ENCODE results near the gene PRDM16.

DNA sequence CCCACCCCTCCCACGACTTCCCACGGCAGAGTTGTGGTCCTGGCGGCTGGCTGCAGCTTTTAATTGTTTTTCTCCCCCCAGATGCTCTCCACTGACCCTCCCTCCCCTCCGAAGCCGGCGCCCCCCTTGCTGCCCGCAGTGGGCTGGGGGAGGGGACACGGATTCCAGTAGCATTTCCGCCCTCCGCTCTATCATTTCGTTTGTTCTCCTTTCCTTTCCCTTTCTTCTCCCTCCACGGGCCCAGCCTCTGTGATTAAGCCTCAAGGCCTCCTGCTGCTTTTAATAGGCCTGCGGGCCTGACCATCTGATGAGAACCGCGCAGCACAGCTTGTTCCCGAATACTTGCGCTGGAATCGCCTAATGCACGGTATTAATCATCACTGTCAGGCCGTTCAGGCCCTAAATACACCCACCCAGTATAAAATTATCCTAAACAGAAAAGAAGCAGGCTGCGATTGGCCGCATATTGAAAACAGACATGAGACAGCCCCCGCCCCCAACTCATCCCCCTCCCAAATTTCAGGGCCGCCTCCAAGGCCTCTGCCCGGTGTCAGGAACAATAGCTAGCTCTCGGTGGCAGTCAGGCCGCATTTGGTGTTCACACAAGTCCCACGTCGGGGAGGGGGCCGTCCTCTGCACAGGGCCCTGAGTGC is 283.4 kb downstream of the PRDM16 start:
- TF ChIP-seq, protein P1, sequence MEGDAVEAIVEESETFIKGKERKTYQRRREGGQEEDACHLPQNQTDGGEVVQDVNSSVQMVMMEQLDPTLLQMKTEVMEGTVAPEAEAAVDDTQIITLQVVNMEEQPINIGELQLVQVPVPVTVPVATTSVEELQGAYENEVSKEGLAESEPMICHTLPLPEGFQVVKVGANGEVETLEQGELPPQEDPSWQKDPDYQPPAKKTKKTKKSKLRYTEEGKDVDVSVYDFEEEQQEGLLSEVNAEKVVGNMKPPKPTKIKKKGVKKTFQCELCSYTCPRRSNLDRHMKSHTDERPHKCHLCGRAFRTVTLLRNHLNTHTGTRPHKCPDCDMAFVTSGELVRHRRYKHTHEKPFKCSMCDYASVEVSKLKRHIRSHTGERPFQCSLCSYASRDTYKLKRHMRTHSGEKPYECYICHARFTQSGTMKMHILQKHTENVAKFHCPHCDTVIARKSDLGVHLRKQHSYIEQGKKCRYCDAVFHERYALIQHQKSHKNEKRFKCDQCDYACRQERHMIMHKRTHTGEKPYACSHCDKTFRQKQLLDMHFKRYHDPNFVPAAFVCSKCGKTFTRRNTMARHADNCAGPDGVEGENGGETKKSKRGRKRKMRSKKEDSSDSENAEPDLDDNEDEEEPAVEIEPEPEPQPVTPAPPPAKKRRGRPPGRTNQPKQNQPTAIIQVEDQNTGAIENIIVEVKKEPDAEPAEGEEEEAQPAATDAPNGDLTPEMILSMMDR (optimal IDR thresholded peaks at IDR 0.05 in 1 of 3, IDR thresholded peaks at IDR 0.05 in 1 of 3, conservative IDR thresholded peaks at IDR 0.05 in 1 of 3; ENCODE audit: extremely low read depth in 1 of 3, insufficient read depth in 2 of 3, low read length in 3 of 3): no peak
- TF ChIP-seq EZH2 (IDR thresholded peaks at IDR 0.05; ENCODE audit: low read length): no peak
